Liver (tissue), 3 donors: ENCODE measurements around the gene OR1F1.

Source experiments
- CTCF ChIP-seq: fragments of 150-350 bp; IDR thresholded peaks from 2 replicates; pipeline ENCODE4 v1.5.1; 2017; ENCODE audit warnings: improper control_type of control experiment, low read depth, low read length; ENCODE audit not compliant: missing input control
- EGR1 ChIP-seq, 2 donors: IDR thresholded peaks; 2 replicates each; pipeline ENCODE4 v1.6.1; 2016 to 2018; ENCODE audit warnings: antibody characterized with exemption in 2 of 2, low read depth in 2 of 2
- FOXA1 ChIP-seq: IDR thresholded peaks from 2 replicates; pipeline ENCODE4 v1.6.1; 2016; ENCODE audit warnings: antibody characterized with exemption
- JUND ChIP-seq, 2 donors: IDR thresholded peaks; 2 replicates each; pipeline ENCODE4 v1.6.1; 2016; ENCODE audit warnings: antibody characterized with exemption in 2 of 2
- SP1 ChIP-seq: IDR thresholded peaks from 2 replicates; pipeline ENCODE4 v1.6.1; 2018; ENCODE audit warnings: antibody characterized with exemption, mild to moderate bottlenecking
- donor health status: healthy.
- donor health status: healthy.

GRCh38 chr16:3155181-3155580 lies 32.8 kb upstream of the OR1F1 start:
- no peak for TF ChIP-seq FOXA1
- TF ChIP-seq CTCF, result no peak
- no peak for TF ChIP-seq EGR1 (IDR thresholded peaks at IDR 0.05; ENCODE audit: low read depth in 2 of 2)
- TF ChIP-seq SP1, result no peak
- TF ChIP-seq JUND (IDR thresholded peaks at IDR 0.05), result no peak
